ENCODE data around the gene SGMS1.

DNA sequence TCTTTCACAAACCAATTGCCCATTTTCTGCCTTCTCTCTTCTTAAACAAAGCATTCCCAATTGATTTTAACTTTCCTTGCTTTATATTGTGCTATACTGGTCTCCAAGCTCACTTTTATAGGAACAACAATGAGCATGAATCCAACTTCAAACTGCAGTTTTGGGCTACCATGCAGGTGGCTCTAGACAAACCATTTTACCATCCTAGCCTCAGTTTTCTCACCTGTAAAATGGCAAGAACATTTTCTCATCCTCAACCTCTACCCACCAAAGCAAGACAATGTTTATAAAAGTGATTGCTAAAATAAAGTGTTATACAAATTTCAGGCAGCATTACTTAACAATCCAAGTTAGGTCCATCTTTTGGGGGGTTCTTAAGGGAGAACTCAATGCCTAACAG lies 305.6 kb downstream of the SGMS1 start:
- TF ChIP-seq, protein P1, sequence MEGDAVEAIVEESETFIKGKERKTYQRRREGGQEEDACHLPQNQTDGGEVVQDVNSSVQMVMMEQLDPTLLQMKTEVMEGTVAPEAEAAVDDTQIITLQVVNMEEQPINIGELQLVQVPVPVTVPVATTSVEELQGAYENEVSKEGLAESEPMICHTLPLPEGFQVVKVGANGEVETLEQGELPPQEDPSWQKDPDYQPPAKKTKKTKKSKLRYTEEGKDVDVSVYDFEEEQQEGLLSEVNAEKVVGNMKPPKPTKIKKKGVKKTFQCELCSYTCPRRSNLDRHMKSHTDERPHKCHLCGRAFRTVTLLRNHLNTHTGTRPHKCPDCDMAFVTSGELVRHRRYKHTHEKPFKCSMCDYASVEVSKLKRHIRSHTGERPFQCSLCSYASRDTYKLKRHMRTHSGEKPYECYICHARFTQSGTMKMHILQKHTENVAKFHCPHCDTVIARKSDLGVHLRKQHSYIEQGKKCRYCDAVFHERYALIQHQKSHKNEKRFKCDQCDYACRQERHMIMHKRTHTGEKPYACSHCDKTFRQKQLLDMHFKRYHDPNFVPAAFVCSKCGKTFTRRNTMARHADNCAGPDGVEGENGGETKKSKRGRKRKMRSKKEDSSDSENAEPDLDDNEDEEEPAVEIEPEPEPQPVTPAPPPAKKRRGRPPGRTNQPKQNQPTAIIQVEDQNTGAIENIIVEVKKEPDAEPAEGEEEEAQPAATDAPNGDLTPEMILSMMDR (IDR thresholded peaks at IDR 0.05): no peak
- no peak for TF ChIP-seq POLR2A (IDR thresholded peaks at IDR 0.05)
- no peak for TF ChIP-seq POLR2AphosphoS5 (IDR thresholded peaks at IDR 0.05)
